ENCODE measurements around the gene ATP11C.

DNA sequence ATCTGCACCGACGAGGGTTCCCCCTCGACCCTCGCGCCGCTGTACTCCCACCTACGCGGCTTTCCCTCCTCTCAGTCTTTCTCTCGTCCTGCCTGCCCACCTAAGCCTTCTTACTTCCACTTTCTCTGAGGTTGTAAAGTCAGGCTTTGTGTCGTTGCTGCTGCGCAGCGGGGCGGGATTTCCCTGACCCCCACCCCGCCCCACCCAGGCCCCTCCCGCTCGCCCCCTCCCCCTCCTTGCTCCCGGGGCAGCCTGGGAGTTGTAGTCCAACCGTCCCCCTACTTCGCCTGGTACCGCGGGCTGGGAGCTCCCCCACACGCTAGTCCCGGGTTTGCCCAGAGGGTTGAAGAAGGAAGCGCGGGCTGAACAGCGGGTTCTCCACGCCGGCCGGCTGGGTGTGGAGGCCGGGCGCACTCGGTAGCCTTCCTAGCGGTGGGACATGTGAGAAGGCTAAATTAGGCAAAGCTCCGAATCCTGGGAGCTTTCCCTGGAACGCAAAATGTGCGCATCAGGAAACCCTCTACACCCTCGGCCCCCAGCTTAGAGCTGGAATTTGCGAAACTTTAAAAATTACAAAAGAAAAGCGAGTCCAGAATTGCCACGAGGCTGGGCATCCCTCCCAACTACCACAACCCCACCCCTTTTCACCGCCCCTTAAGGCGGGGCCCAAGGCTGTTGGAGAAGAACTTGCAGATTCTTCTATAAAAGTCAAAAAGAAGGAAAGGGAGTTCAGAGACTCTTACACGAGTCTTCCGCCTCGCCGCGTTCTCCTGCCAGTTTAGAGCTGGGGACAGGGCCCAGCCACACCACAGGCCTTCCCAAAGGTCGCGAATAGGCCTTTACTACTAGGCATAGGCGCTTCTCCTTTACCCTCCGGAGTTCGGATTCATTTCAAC lies at the start of gene ATP11C:
- TF ChIP-seq ZNF416 (CRISPR knock-in tag; IDR thresholded peaks at IDR 0.05) (no peak), ZNF423 (CRISPR knock-in tag; IDR thresholded peaks at IDR 0.05) (no peak), TEAD4 (CRISPR knock-in tag; IDR thresholded peaks at IDR 0.05) (no peak), ZNF232 (CRISPR knock-in tag; IDR thresholded peaks at IDR 0.05) (no peak), NFYB (CRISPR knock-in tag; conservative IDR thresholded peaks at IDR 0.05; ENCODE audit: low read depth) (no peak), KAT7 (CRISPR knock-in tag; IDR thresholded peaks at IDR 0.05; ENCODE audit: borderline replicate concordance) (no peak), IRF2 (CRISPR knock-in tag; IDR thresholded peaks at IDR 0.05; ENCODE audit: borderline replicate concordance, low read depth) (no peak), ELF4 (CRISPR knock-in tag; IDR thresholded peaks at IDR 0.05; ENCODE audit: low read depth) (no peak), FOXK1 (CRISPR knock-in tag; IDR thresholded peaks at IDR 0.05) (no peak)
- TF ChIP-seq, protein P1, sequence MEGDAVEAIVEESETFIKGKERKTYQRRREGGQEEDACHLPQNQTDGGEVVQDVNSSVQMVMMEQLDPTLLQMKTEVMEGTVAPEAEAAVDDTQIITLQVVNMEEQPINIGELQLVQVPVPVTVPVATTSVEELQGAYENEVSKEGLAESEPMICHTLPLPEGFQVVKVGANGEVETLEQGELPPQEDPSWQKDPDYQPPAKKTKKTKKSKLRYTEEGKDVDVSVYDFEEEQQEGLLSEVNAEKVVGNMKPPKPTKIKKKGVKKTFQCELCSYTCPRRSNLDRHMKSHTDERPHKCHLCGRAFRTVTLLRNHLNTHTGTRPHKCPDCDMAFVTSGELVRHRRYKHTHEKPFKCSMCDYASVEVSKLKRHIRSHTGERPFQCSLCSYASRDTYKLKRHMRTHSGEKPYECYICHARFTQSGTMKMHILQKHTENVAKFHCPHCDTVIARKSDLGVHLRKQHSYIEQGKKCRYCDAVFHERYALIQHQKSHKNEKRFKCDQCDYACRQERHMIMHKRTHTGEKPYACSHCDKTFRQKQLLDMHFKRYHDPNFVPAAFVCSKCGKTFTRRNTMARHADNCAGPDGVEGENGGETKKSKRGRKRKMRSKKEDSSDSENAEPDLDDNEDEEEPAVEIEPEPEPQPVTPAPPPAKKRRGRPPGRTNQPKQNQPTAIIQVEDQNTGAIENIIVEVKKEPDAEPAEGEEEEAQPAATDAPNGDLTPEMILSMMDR (IDR thresholded peaks at IDR 0.05) = no peak
- TF ChIP-seq, protein P2, sequence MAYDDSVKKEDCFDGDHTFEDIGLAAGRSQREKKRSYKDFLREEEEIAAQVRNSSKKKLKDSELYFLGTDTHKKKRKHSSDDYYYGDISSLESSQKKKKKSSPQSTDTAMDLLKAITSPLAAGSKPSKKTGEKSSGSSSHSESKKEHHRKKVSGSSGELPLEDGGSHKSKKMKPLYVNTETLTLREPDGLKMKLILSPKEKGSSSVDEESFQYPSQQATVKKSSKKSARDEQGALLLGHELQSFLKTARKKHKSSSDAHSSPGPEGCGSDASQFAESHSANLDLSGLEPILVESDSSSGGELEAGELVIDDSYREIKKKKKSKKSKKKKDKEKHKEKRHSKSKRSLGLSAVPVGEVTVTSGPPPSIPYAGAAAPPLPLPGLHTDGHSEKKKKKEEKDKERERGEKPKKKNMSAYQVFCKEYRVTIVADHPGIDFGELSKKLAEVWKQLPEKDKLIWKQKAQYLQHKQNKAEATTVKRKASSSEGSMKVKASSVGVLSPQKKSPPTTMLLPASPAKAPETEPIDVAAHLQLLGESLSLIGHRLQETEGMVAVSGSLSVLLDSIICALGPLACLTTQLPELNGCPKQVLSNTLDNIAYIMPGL (CRISPR knock-in tag; IDR thresholded peaks at IDR 0.05) = no peak
- TF ChIP-seq, protein P3, sequence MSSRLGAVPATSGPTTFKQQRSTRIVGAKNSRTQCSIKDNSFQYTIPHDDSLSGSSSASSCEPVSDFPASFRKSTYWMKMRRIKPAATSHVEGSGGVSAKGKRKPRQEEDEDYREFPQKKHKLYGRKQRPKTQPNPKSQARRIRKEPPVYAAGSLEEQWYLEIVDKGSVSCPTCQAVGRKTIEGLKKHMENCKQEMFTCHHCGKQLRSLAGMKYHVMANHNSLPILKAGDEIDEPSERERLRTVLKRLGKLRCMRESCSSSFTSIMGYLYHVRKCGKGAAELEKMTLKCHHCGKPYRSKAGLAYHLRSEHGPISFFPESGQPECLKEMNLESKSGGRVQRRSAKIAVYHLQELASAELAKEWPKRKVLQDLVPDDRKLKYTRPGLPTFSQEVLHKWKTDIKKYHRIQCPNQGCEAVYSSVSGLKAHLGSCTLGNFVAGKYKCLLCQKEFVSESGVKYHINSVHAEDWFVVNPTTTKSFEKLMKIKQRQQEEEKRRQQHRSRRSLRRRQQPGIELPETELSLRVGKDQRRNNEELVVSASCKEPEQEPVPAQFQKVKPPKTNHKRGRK (CRISPR knock-in tag; IDR thresholded peaks at IDR 0.05; ENCODE audit: borderline replicate concordance) = no peak

Measured in WTC11 (cell line).